Measurements from ENCODE around the gene DDX11.
"Not testable (repeated sequence)": the region's sequence is repeated elsewhere in the genome, so short reads cannot be mapped to it uniquely, and the experiment has no call there.

DNA sequence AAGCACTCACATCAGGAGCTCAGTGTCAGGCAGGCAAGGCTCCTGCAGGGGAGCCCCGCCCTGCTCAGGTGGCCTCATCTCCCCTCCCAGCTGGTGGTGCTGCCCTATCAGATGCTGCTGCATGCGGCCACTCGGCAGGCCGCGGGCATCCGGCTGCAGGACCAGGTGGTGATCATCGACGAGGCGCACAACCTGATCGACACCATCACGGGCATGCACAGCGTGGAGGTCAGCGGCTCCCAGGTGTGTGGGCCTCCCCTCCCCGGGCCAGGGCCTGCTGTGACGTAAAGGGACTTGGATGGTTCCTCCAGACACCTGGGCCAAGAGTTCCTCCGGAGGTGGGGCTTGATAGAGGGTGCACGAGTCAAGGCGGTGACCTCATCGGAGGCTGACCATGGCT, 18.0 kb downstream of the DDX11 start:
- TF ChIP-seq, protein P1, sequence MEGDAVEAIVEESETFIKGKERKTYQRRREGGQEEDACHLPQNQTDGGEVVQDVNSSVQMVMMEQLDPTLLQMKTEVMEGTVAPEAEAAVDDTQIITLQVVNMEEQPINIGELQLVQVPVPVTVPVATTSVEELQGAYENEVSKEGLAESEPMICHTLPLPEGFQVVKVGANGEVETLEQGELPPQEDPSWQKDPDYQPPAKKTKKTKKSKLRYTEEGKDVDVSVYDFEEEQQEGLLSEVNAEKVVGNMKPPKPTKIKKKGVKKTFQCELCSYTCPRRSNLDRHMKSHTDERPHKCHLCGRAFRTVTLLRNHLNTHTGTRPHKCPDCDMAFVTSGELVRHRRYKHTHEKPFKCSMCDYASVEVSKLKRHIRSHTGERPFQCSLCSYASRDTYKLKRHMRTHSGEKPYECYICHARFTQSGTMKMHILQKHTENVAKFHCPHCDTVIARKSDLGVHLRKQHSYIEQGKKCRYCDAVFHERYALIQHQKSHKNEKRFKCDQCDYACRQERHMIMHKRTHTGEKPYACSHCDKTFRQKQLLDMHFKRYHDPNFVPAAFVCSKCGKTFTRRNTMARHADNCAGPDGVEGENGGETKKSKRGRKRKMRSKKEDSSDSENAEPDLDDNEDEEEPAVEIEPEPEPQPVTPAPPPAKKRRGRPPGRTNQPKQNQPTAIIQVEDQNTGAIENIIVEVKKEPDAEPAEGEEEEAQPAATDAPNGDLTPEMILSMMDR (IDR thresholded peaks at IDR 0.05) = not testable (repeated sequence)
- TF ChIP-seq POLR2A (IDR thresholded peaks at IDR 0.05) = not testable (repeated sequence)
